B cell (primary cell): ENCODE measurements around the gene STMN1. TPM values are rescaled to one million over a fixed set of nuclear protein-coding genes. Genes with fewer than 3 reads are reported as not detected.

Experiments used
- ATAC-seq: fragments of 200-7000 bp; cut with Tn5 transposase; one replicate; pipeline ENCODE4 v1.10.0; 2021; ENCODE audit warnings: low read depth, mild to moderate bottlenecking, moderate number of reproducible peaks, moderate library complexity
- CTCF ChIA-PET: fragments of 350-600 bp; sonication (Branson Sonifier 250); formaldehyde crosslinking; loops from one replicate; lab custom pipeline; 2021; ENCODE audit warnings: antibody characterized with exemption, inconsistent platforms; lab: Charles Lee
- POLR2A ChIA-PET: fragments of 350-600 bp; sonication (Branson Sonifier 250); formaldehyde crosslinking; loops from one replicate; lab custom pipeline; 2021; ENCODE audit warnings: antibody characterized with exemption; lab: Charles Lee
- DNase-seq: peaks from one replicate; pipeline ENCODE4 v3.0.0; 2013
- H2AFZ ChIP-seq: 2 replicates; pipeline ENCODE4 v1.6.1; 2012; ENCODE audit warnings: mild to moderate bottlenecking, low read depth, low read length; ENCODE audit not compliant: insufficient read depth, poor library complexity, severe bottlenecking
- H3K27ac ChIP-seq, 2 donors: 1 replicate in 1 of 2; 2 replicates in 1 of 2; pipeline ENCODE4 v1.5.1; 2012 to 2013; ENCODE audit warnings: low read length in 2 of 2, mild to moderate bottlenecking in 2 of 2, moderate library complexity in 1 of 2
- H3K27me3 ChIP-seq, 4 experiments: fragments of 200-600 bp in 1 of 4; sonication (generic) in 1 of 4; replicated peaks in 1 of 4; 1 replicate in 2 of 4; 2 replicates in 2 of 4; pipeline versions ENCODE4 v1.6.1 to v1.7.0; 2013 to 2016; ENCODE audit warnings: low read length in 3 of 4, mild to moderate bottlenecking in 2 of 4, mixed read lengths in 1 of 4, moderate library complexity in 1 of 4; ENCODE audit not compliant: insufficient read depth in 4 of 4, control insufficient read depth in 3 of 4; ENCODE audit errors: control extremely low read depth in 1 of 4
- H3K36me3 ChIP-seq, 2 experiments: replicated peaks in 1 of 2; 1 replicate in 1 of 2; 2 replicates in 1 of 2; pipeline versions ENCODE4 v1.6.1 to v1.7.1; 2013; ENCODE audit warnings: low read length in 1 of 2; ENCODE audit not compliant: insufficient read depth in 2 of 2, control insufficient read depth in 1 of 2; ENCODE audit errors: control extremely low read depth in 1 of 2, extremely low read depth in 1 of 2
- H3K4me1 ChIP-seq, 2 donors: fragments of 200-600 bp in 1 of 2; sonication (generic) in 1 of 2; 1 replicate in 1 of 2; 2 replicates in 1 of 2; pipeline versions ENCODE4 v1.5.1 to v1.6.1; 2013 to 2017; ENCODE audit warnings: low read length in 2 of 2; ENCODE audit not compliant: control insufficient read depth in 2 of 2, insufficient read depth in 2 of 2
- H3K4me2 ChIP-seq: replicated peaks from 2 replicates; pipeline ENCODE3; 2012; ENCODE audit warnings: mild to moderate bottlenecking, low read depth, low read length; ENCODE audit not compliant: poor library complexity, severe bottlenecking
- H3K4me3 ChIP-seq, 5 experiments: fragments of 200-600 bp in 1 of 5; sonication (generic) in 1 of 5; 1 replicate in 3 of 5; 2 replicates in 2 of 5; pipeline versions ENCODE4 v1.5.1 to v1.7.0; 2011 to 2016; ENCODE audit warnings: low read length in 4 of 5, mild to moderate bottlenecking in 4 of 5, low read depth in 2 of 5, control low read depth in 1 of 5, moderate library complexity in 1 of 5; ENCODE audit not compliant: insufficient read depth in 1 of 5; ENCODE audit errors: control extremely low read depth in 1 of 5, extremely low read depth in 1 of 5
- H3K79me2 ChIP-seq: fragments of 200-600 bp; sonication (generic); one replicate; pipeline ENCODE4 v1.6.0; 2016; ENCODE audit warnings: low read length; ENCODE audit not compliant: control insufficient read depth, insufficient read depth
- H3K9ac ChIP-seq: fragments of 200-600 bp; sonication (generic); 2 replicates; pipeline ENCODE4 v1.6.1; 2017; ENCODE audit warnings: mild to moderate bottlenecking, low read length, moderate library complexity
- H3K9me3 ChIP-seq, 3 donors: one replicate each; pipeline versions ENCODE4 v1.6.1 to v1.7.1; 2013; ENCODE audit warnings: low read length in 2 of 3; ENCODE audit not compliant: control insufficient read depth in 2 of 3, insufficient read depth in 1 of 3; ENCODE audit errors: control extremely low read depth in 1 of 3
- H4K20me1 ChIP-seq: 2 replicates; pipeline ENCODE4 v1.6.0; 2012; ENCODE audit warnings: mild to moderate bottlenecking, low read length; ENCODE audit not compliant: insufficient read depth, control insufficient read depth, poor library complexity, severe bottlenecking
- H3K27ac Mint-ChIP-seq: one replicate; pipeline ENCODE4 v1.8.0; 2021; ENCODE audit warnings: mixed read lengths
- H3K27me3 Mint-ChIP-seq: one replicate; pipeline ENCODE4 v1.8.0; 2021; ENCODE audit warnings: mixed read lengths
- H3K4me1 Mint-ChIP-seq: one replicate; pipeline ENCODE4 v1.8.0; 2021; ENCODE audit warnings: mixed read lengths
- H3K4me3 Mint-ChIP-seq: one replicate; pipeline ENCODE4 v1.8.0; 2021; ENCODE audit warnings: mixed read lengths
- H3K9me3 Mint-ChIP-seq: one replicate; pipeline ENCODE4 v1.8.0; 2022; ENCODE audit warnings: mixed read lengths; ENCODE audit not compliant: insufficient read depth
- CTCF ChIP-seq: fragments of 200-600 bp; IDR thresholded peaks from one replicate; pipeline ENCODE4 v1.8.0; 2022; ENCODE audit warnings: antibody characterized with exemption, mild to moderate bottlenecking
- EZH2 ChIP-seq: IDR thresholded peaks from 2 replicates; pipeline ENCODE4 v1.6.1; 2012; ENCODE audit warnings: borderline replicate concordance, low read depth, mild to moderate bottlenecking, moderate library complexity, low read length; ENCODE audit not compliant: insufficient read depth, poor library complexity, severe bottlenecking
- WGBS: methylation state at CpG from one replicate; pipeline ENCODE4 v1.1.5; 2013; ENCODE audit warnings: missing lambda C conversion rate; ENCODE audit not compliant: insufficient coverage; 5-methylcytosine and 5-hydroxymethylcytosine counted together
- intact Hi-C: fragments of 100-400 bp; cut with micrococcal nuclease; formaldehyde crosslinking; loops from one replicate; pipeline ENCODE4 v1.10.0; 2022
- polyA plus RNA-seq: library from polyadenylated mRNA; depleted of rRNA; stranded (reverse); fragments of >200 nt; gene quantifications from 2 replicates; pipeline ENCODE4 v1.2.3, GENCODE V29; 2012
- total RNA-seq, 2 donors: library from RNA; stranded (reverse); fragments of 120-200 nt in 1 of 2; gene quantifications; 1 replicate in 1 of 2; 2 replicates in 1 of 2; pipeline versions ENCODE4 v1.2.3 to v1.2.4, GENCODE V29; 2013 to 2022

The STMN1 gene
- total and polyA plus RNA-seq, 2 donors (not counting 1 experiment from before 2014, with no cell fraction given), result 9.9 to 48.0 TPM

DNA sequence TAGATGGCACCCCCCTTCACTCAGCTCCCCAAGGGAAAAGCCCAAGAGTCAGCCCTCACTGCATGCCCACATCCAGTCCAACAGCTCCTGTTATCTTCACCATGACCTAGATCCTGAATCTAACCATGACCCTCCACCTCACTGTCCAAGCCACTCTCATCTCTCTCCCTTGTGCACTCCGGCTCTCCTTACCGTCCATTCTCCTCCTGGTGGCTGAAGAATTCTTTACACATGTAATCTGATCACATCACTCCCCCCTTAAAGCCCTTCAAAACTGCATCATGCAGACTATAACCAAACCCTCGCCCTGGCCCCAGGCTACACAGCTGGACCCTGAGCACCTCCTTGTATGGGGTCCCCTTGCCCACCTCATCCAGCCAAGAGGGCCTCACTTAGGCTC, 16.7 kb downstream of the STMN1 start:
- ChIA-PET CTCF (no interaction called here), POLR2A (no interaction called here)
- no peak overlapping the region for H3K27ac ChIP-seq
- no peak for DNase-seq
- H4K20me1 ChIP-seq, result no peaks in the 10 kb centered on the region
- 93% methylated on average over 3 of the region's 3 CpGs for WGBS
- no peaks in the 10 kb centered on the region for H3K79me2 ChIP-seq
- Mint-ChIP-seq H3K27ac (no peak overlapping the region), H3K27me3 (no peaks in the 10 kb centered on the region), H3K4me1 (no peaks in the 10 kb centered on the region), H3K4me3 (no peak overlapping the region), H3K9me3 (no peaks in the 10 kb centered on the region)
- H3K4me3 ChIP-seq, result no peak overlapping the region
- no peaks in the 10 kb centered on the region for H3K27me3 ChIP-seq
- H2AFZ ChIP-seq, result no peak overlapping the region
- no peaks in the 10 kb centered on the region for H3K9me3 ChIP-seq
- intact Hi-C loops, result no loop called here
- no peaks in the 10 kb centered on the region for H3K4me1 ChIP-seq
- H3K9ac ChIP-seq, result no peak overlapping the region
- TF ChIP-seq EZH2 (no peak), CTCF (no peak)
- ATAC-seq, result no peak
- H3K4me2 ChIP-seq, result no peak overlapping the region
- no peaks in the 10 kb centered on the region for H3K36me3 ChIP-seq

DNA sequence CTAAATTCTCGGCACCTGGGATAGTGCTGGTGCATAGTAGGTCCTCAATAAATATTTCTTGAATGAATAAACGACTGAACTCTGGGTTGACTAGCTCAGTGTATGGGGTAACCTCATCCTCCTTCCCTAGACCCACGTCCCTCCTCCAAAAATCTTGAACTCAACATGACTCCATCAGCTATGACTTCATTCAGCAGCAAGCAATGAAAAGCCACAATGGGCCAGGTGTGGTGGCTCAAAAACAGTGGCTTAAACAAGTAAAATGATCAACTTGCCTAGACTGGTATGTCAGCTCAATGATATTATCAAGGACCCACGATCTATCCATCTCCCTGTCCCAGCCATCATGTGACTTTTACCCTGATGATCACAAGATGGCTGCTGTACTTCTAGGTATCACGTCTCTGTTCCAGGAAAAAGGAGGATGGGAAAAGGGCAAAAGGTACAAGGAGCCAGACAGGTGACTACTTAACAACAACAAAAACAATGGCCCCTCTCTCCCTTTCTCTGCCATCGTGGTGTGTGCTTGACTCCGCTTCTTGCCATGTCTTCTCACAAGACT, 17.7 kb downstream of the STMN1 start:
- 69% methylated on average over 4 of the region's 7 CpGs for whole genome bisulfite sequencing
- no peaks in the 10 kb centered on the region for H4K20me1 ChIP-seq
- H3K27me3 ChIP-seq, result no peaks in the 10 kb centered on the region
- H3K27me3 Mint-ChIP-seq, result no peaks in the 10 kb centered on the region
- no peak overlapping the region for H2AFZ ChIP-seq
- POLR2A ChIA-PET, result no interaction called here
- H3K4me2 ChIP-seq, result no peak overlapping the region
- H3K4me1 ChIP-seq, result no peaks in the 10 kb centered on the region
- no peaks in the 10 kb centered on the region for H3K9me3 ChIP-seq
- intact Hi-C loops, result no loop called here
- no peak overlapping the region for H3K4me3 ChIP-seq
- no peaks in the 10 kb centered on the region for H3K36me3 ChIP-seq
- no peak overlapping the region for H3K27ac ChIP-seq
- H3K9me3 Mint-ChIP-seq, result no peaks in the 10 kb centered on the region
- TF ChIP-seq CTCF, result no peak
- CTCF ChIA-PET, result no interaction called here
- H3K79me2 ChIP-seq, result no peaks in the 10 kb centered on the region
- H3K4me1 Mint-ChIP-seq, result no peaks in the 10 kb centered on the region
- no peak overlapping the region for H3K4me3 Mint-ChIP-seq
- H3K27ac Mint-ChIP-seq, result no peak overlapping the region
- DNase-seq, result no peak
- ATAC-seq, result no peak
- no peak overlapping the region for H3K9ac ChIP-seq
